K562 (cell line): ENCODE results near the gene CD164L2. TPM values are rescaled to one million over a fixed set of nuclear protein-coding genes. Genes with fewer than 3 reads are reported as not detected.

Source experiments
- CREBBP ChIP-seq: IDR thresholded peaks from one replicate; pipeline ENCODE4 v1.6.1; 2012; ENCODE audit warnings: low read depth, mild to moderate bottlenecking, control low read depth, inconsistent platforms, low read length
- ZNF146 ChIP-seq: IDR thresholded peaks from one replicate; pipeline ENCODE4 v1.6.1; 2018; ENCODE audit warnings: missing compliant biosample characterization; ENCODE audit not compliant: unreplicated experiment
- ZNF445 ChIP-seq: fragments of 250-450 bp; sonication (Bioruptor Pico); IDR thresholded peaks from 2 replicates; pipeline ENCODE4 v1.4.0; 2020; ENCODE audit warnings: low read depth, mild to moderate bottlenecking, moderate library complexity
- ZNF695 ChIP-seq: fragments of 450-650 bp; formaldehyde crosslinking; IDR thresholded peaks from 2 replicates; pipeline ENCODE4 v1.4.0; 2020; ENCODE audit warnings: mild to moderate bottlenecking, moderate library complexity
- ZNF75A ChIP-seq: fragments of 450-650 bp; formaldehyde crosslinking; IDR thresholded peaks from 2 replicates; pipeline ENCODE4 v1.4.0; 2020; ENCODE audit warnings: mild to moderate bottlenecking
- polyA plus RNA-seq, 8 experiments: library from polyadenylated mRNA; depleted of rRNA in 4 of 8; stranded (reverse) in 5 of 8; unstranded in 3 of 8; fragments of >200 nt; fragmentation: Nextera tagmentation in 2 of 8; fragmentation: Illumina TruSeq in 1 of 8; extraction: Ambion mirVana in 2 of 8; extraction: Trizol in 1 of 8; gene quantifications; 2 replicates each; pipeline versions ENCODE4 v1.2.1 to v1.2.3, GENCODE V29; 2011 to 2014; ENCODE audit warnings: inconsistent platforms in 1 of 8, missing spikeins in 1 of 8
- total RNA-seq, 7 experiments: library from RNA; depleted of rRNA in 6 of 7; stranded (reverse); fragments of >200 nt in 6 of 7; fragmentation: Illumina TruSeq in 2 of 7; extraction: Trizol in 2 of 7; gene quantifications; 2 replicates each; pipeline versions ENCODE4 v1.2.1 to v1.2.3, GENCODE V29; 2011 to 2021; ENCODE audit warnings: low replicate concordance in 1 of 7
- TF ChIP-seq, protein P1 (sequence below): sonication (generic); formaldehyde crosslinking; IDR thresholded peaks from 2 replicates; pipeline ENCODE4 v1.8.1; 2023; ENCODE audit warnings: missing genetic modification reagents, mild to moderate bottlenecking, borderline replicate concordance
- TF ChIP-seq, protein P2 (sequence below): sonication (generic); IDR thresholded peaks from 2 replicates; pipeline ENCODE4 v1.6.1; 2016

Gene CD164L2
- total and polyA plus RNA-seq, 9 of the 15 experiments (the other 6 are each of a cell fraction or from before 2014, with no cell fraction given) = 0.08 to 0.92 (median 0.38) TPM; not detected in 1

DNA sequence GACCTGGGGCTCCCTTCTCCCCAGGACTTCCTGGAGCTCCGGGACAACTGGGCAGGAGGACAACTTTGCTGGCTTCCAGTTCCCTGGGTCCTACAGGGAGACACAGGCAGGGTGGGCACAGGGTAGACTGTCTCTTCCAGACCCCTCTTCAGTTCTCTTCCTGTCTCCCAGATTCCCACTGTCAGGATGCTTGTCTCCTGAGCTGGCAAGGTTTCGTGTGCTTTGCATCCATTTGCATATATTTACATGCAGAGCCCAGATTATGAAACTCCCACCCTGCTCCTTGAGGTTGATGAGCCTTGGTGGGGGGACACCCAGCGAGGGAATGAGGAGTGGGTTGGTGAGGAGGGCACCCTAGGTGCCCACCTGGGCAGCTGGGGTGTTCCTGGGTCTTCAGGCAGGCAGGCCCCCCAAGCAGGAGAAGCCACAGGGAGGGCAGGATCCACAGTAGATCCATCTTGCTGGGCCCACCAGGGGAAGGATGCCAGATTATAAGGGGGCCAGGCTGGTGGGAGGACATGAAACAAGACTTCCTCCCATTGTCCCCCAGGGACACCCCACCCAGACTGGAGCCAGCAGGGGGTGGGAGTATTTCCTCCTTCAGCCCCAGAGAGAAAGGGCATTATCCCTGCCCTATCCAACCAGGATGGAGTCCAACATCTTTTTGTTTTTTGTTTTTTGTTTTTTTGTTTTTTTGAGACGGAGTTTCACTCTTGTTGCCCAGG is 8.6 kb downstream of the CD164L2 start, which contains the start of gene FCN3 (continued):
- TF ChIP-seq, protein P1, sequence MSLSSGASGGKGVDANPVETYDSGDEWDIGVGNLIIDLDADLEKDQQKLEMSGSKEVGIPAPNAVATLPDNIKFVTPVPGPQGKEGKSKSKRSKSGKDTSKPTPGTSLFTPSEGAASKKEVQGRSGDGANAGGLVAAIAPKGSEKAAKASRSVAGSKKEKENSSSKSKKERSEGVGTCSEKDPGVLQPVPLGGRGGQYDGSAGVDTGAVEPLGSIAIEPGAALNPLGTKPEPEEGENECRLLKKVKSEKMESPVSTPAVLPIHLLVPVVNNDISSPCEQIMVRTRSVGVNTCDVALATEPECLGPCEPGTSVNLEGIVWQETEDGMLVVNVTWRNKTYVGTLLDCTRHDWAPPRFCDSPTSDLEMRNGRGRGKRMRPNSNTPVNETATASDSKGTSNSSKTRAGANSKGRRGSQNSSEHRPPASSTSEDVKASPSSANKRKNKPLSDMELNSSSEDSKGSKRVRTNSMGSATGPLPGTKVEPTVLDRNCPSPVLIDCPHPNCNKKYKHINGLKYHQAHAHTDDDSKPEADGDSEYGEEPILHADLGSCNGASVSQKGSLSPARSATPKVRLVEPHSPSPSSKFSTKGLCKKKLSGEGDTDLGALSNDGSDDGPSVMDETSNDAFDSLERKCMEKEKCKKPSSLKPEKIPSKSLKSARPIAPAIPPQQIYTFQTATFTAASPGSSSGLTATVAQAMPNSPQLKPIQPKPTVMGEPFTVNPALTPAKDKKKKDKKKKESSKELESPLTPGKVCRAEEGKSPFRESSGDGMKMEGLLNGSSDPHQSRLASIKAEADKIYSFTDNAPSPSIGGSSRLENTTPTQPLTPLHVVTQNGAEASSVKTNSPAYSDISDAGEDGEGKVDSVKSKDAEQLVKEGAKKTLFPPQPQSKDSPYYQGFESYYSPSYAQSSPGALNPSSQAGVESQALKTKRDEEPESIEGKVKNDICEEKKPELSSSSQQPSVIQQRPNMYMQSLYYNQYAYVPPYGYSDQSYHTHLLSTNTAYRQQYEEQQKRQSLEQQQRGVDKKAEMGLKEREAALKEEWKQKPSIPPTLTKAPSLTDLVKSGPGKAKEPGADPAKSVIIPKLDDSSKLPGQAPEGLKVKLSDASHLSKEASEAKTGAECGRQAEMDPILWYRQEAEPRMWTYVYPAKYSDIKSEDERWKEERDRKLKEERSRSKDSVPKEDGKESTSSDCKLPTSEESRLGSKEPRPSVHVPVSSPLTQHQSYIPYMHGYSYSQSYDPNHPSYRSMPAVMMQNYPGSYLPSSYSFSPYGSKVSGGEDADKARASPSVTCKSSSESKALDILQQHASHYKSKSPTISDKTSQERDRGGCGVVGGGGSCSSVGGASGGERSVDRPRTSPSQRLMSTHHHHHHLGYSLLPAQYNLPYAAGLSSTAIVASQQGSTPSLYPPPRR (CRISPR knock-in tag) = no peak
- TF ChIP-seq ZNF75A (CRISPR knock-in tag) (no peak), CREBBP (no peak), ZNF695 (CRISPR knock-in tag) (no peak), ZNF445 (CRISPR knock-in tag) (no peak), ZNF146 (CRISPR knock-in tag) (no peak)
- TF ChIP-seq, protein P2, sequence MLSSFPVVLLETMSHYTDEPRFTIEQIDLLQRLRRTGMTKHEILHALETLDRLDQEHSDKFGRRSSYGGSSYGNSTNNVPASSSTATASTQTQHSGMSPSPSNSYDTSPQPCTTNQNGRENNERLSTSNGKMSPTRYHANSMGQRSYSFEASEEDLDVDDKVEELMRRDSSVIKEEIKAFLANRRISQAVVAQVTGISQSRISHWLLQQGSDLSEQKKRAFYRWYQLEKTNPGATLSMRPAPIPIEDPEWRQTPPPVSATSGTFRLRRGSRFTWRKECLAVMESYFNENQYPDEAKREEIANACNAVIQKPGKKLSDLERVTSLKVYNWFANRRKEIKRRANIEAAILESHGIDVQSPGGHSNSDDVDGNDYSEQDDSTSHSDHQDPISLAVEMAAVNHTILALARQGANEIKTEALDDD = no peak
